Hepatocyte (in vitro differentiated cells): ENCODE data around the gene ADAMTS3. TPM values are rescaled to one million over a fixed set of nuclear protein-coding genes. Genes with fewer than 3 reads are reported as not detected.

Experiments
- DNase-seq: peaks from one replicate; pipeline ENCODE4 v3.0.0-alpha.2; 2016; ENCODE audit warnings: low spot score
- H2AFZ ChIP-seq: fragments of 200-600 bp; sonication (generic); 2 replicates; pipeline ENCODE4 v1.6.0; 2016; ENCODE audit warnings: antibody characterized with exemption, mild to moderate bottlenecking
- H3K27ac ChIP-seq: fragments of 200-600 bp; sonication (generic); 2 replicates; pipeline ENCODE4 v1.5.1; 2016; ENCODE audit warnings: mild to moderate bottlenecking
- H3K27me3 ChIP-seq: fragments of 200-600 bp; sonication (generic); 2 replicates; pipeline ENCODE4 v1.6.1; 2016
- H3K36me3 ChIP-seq: fragments of 200-600 bp; sonication (generic); replicated peaks from 2 replicates; pipeline ENCODE4 v1.5.1; 2016; ENCODE audit warnings: low read depth; ENCODE audit not compliant: insufficient read depth
- H3K4me1 ChIP-seq: fragments of 200-600 bp; sonication (generic); 2 replicates; pipeline ENCODE4 v1.5.1; 2016; ENCODE audit warnings: mild to moderate bottlenecking, moderate library complexity; ENCODE audit not compliant: insufficient read depth
- H3K4me2 ChIP-seq: fragments of 200-600 bp; sonication (generic); 2 replicates; pipeline ENCODE4 v1.6.0; 2016
- H3K4me3 ChIP-seq: fragments of 200-600 bp; sonication (generic); 2 replicates; pipeline ENCODE4 v1.5.1; 2016; ENCODE audit warnings: mild to moderate bottlenecking
- H3K79me2 ChIP-seq: fragments of 200-600 bp; sonication (generic); 2 replicates; pipeline ENCODE4 v1.6.0; 2017; ENCODE audit warnings: mild to moderate bottlenecking
- H3K9me2 ChIP-seq: fragments of 200-600 bp; sonication (generic); replicated peaks from 2 replicates; pipeline ENCODE4 v1.6.0; 2017; ENCODE audit warnings: mild to moderate bottlenecking; ENCODE audit not compliant: insufficient read depth
- H3K9me3 ChIP-seq: fragments of 200-600 bp; sonication (generic); 2 replicates; pipeline ENCODE4 v1.5.1; 2016; ENCODE audit warnings: low read depth, mild to moderate bottlenecking
- H4K20me1 ChIP-seq: fragments of 200-600 bp; sonication (generic); 2 replicates; pipeline ENCODE4 v1.6.0; 2016; ENCODE audit warnings: mild to moderate bottlenecking; ENCODE audit not compliant: insufficient read depth, poor library complexity, severe bottlenecking
- CTCF ChIP-seq: fragments of 200-600 bp; sonication (generic); IDR thresholded peaks from 2 replicates; pipeline ENCODE4 v1.5.1; 2016; ENCODE audit warnings: antibody characterized with exemption, mild to moderate bottlenecking; ENCODE audit not compliant: poor library complexity
- EZH2 ChIP-seq: fragments of 200-600 bp; sonication (generic); IDR thresholded peaks from 2 replicates; pipeline ENCODE4 v1.6.1; 2016; ENCODE audit warnings: antibody characterized with exemption, mild to moderate bottlenecking, borderline replicate concordance
- EZH2phosphoT487 ChIP-seq: fragments of 200-600 bp; sonication (generic); IDR thresholded peaks from one replicate; pipeline ENCODE4 v1.6.1; 2018; ENCODE audit warnings: antibody characterized with exemption, mild to moderate bottlenecking, low read depth, moderate library complexity; ENCODE audit not compliant: unreplicated experiment, severe bottlenecking
- WGBS: methylation state at CpG from one replicate; pipeline ENCODE4 v1.1.6; 2016; ENCODE audit warnings: low lambda C conversion rate; ENCODE audit errors: missing lambda C conversion rate; 5-methylcytosine and 5-hydroxymethylcytosine counted together
- polyA plus RNA-seq: library from polyadenylated mRNA; unstranded; fragments of >200 nt; fragmentation: Nextera tagmentation; extraction: Ambion mirVana; gene quantifications from 2 replicates; pipeline ENCODE4 v1.2.1, GENCODE V29; 2016
- total RNA-seq: library from RNA; depleted of rRNA; stranded (reverse); fragments of >200 nt; gene quantifications from 2 replicates; pipeline ENCODE4 v1.2.3, GENCODE V29; 2014

The ADAMTS3 gene
- total and polyA plus RNA-seq, 2 experiments from 2014 or later: 0.59 to 5.8 TPM

- H3K9me2 ChIP-seq: no peaks in the 10 kb centered on the region
- H3K27me3 ChIP-seq: no peaks in the 10 kb centered on the region
- H3K36me3 ChIP-seq: no peaks in the 10 kb centered on the region
- H3K4me1 ChIP-seq: no peaks in the 10 kb centered on the region
- no peaks in the 10 kb centered on the region for H3K79me2 ChIP-seq
- no peak overlapping the region for H2AFZ ChIP-seq
- H3K4me2 ChIP-seq: no peak overlapping the region
- 87% methylated on average over 5 of the region's 5 CpGs for WGBS
- H4K20me1 ChIP-seq: no peaks in the 10 kb centered on the region
- TF ChIP-seq EZH2: no peak
- TF ChIP-seq CTCF: no peak
- TF ChIP-seq EZH2phosphoT487: no peak
- H3K4me3 ChIP-seq: no peak overlapping the region
- DNase-seq: no peak
- no peaks in the 10 kb centered on the region for H3K9me3 ChIP-seq
- no peak overlapping the region for H3K27ac ChIP-seq
Observed at GRCh38 chr4:72557021-72557420, 12.0 kb downstream of the ADAMTS3 start.

DNA sequence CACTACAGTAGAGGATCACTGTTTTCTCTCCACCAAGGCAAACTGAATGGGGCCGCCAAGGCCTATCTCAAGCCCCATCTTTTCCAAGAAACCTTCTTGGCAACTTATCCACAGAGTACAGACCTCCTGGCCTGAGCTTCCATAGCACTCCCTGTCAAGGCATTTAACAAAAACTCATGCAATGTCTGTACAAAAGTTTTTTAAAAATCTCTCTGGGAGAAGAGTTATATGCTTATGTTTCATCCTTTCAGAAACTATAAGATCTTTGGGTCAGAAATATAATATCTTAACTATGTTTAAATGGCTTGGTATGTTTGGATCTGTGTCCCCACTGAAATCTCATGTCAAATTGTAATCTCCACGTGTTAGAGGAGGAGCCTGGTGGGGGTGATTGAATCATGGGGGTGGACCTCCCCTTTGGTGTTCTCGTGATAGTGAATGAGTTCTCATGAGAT lies 13.6 kb downstream of the ADAMTS3 start:
- DNase-seq: no peak
- Histone ChIP-seq H3K9me2 (no peaks in the 10 kb centered on the region), H4K20me1 (no peaks in the 10 kb centered on the region), H3K79me2 (no peaks in the 10 kb centered on the region), H3K4me3 (no peak overlapping the region), H2AFZ (no peak overlapping the region), H3K27ac (no peak overlapping the region), H3K36me3 (no peaks in the 10 kb centered on the region), H3K4me2 (no peak overlapping the region), H3K9me3 (no peaks in the 10 kb centered on the region), H3K27me3 (no peaks in the 10 kb centered on the region), H3K4me1 (no peaks in the 10 kb centered on the region)
- TF ChIP-seq CTCF: no peak
- WGBS: 64% methylated on average over 3 of the region's 3 CpGs

DNA sequence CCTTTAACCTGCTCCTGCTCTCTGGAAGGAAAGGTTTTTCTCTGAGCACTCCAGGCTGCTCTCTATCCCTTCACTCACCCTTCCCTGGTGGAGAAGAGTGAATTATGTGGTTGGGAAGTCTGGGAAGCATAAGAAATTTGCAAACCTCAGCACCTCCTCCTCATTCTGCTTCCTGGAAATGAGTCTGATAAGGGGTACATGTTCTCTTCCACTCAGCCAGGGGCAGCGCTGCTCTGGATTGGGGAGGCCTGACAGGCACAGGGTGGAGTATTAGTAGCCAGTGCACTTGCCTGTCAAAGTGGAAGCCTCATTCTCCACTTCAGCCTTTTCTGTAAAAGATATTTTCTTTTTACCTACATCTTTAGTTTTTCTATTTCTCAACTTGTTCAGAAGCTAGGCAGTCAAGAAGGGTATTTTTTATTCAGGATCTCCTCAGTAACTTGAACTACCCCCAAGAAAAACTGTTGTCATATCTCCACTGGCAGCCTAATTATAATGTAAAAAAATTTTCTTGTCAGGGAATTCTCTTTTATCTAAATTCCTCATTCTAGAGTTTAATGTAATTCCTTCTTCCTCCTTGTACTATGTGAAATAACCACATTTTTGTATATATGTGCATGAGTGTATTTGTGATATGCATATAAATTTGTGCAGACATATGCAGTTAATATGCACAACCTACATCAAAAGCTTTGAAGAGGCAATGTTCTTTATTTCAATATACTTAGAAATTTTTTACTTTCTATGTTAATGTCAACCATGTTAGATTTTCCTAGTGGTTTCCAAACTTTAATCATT lies 15.3 kb downstream of the ADAMTS3 start:
- 74% methylated on average over 1 of the region's 1 CpG for WGBS
- no peak for DNase-seq
- no peaks in the 10 kb centered on the region for H3K9me3 ChIP-seq

More for the DNA sequence above, 15.3 kb downstream of the ADAMTS3 start:
- TF ChIP-seq EZH2phosphoT487: no peak
- TF ChIP-seq CTCF: no peak
- TF ChIP-seq EZH2: no peak
- Histone ChIP-seq H3K4me1 (no peaks in the 10 kb centered on the region), H3K27me3 (no peaks in the 10 kb centered on the region), H3K9me2 (no peaks in the 10 kb centered on the region), H2AFZ (no peak overlapping the region), H3K79me2 (no peaks in the 10 kb centered on the region), H3K4me2 (no peak overlapping the region), H3K4me3 (no peak overlapping the region), H4K20me1 (no peaks in the 10 kb centered on the region), H3K27ac (no peak overlapping the region), H3K36me3 (no peaks in the 10 kb centered on the region)
